Effector memory CD8-positive, alpha-beta T cell (primary cell): ENCODE data around the gene LRP6.
"Not testable (repeated sequence)": the region's sequence is repeated elsewhere in the genome, so short reads cannot be mapped to it uniquely, and the experiment has no call there.

ENCODE experiments used
- ATAC-seq: fragments of 150-1000 bp; cut with Tn5 transposase; replicated peaks from 2 replicates; pipeline ENCODE4 v1.10.0; 2021; ENCODE audit warnings: mild to moderate bottlenecking, moderate library complexity
- DNase-seq, 3 experiments: peaks; one replicate each; pipeline ENCODE4 v3.0.0; 2021
- H3K27ac Mint-ChIP-seq, 2 donors: one replicate each; pipeline ENCODE4 v1.8.0; 2022; ENCODE audit warnings: mild to moderate bottlenecking in 2 of 2, mixed read lengths in 2 of 2, moderate library complexity in 2 of 2
- H3K27me3 Mint-ChIP-seq, 2 donors: one replicate each; pipeline ENCODE4 v1.8.0; 2022; ENCODE audit warnings: mixed read lengths in 2 of 2
- H3K36me3 Mint-ChIP-seq: one replicate; pipeline ENCODE4 v1.8.0; 2022; ENCODE audit warnings: mild to moderate bottlenecking, moderate library complexity, mixed read lengths; ENCODE audit not compliant: insufficient read depth
- H3K4me1 Mint-ChIP-seq, 2 donors: one replicate each; pipeline ENCODE4 v1.8.0; 2022; ENCODE audit warnings: low read depth in 2 of 2, mixed read lengths in 2 of 2
- H3K4me3 Mint-ChIP-seq, 2 donors: one replicate each; pipeline ENCODE4 v1.8.0; 2022; ENCODE audit warnings: mild to moderate bottlenecking in 2 of 2, mixed read lengths in 2 of 2, moderate library complexity in 2 of 2
- H3K9me3 Mint-ChIP-seq, 2 donors: one replicate each; pipeline ENCODE4 v1.8.0; 2022; ENCODE audit warnings: mixed read lengths in 2 of 2
- total RNA-seq, 9 experiments: gene quantifications; one replicate each; lab custom pipeline; 2026; lab: John Stamatoyannopoulos, UW

Gene LRP6
- total RNA-seq, result 0 to 6.4 (median 4.8) reads per million in 9 experiments

GRCh38 chr12:12266873-12267741, at the start of gene LRP6:
TSS of gene LRP6 (minus strand) at chr12:12267044. CDS start at chr12:12266735, 309 bp downstream.
- Mint-ChIP-seq H3K4me1 (peaks cover 12 to 13% of the 10 kb centered on the region in 2 donors), H3K27ac (no peak within 1 kb of the TSS), H3K36me3 (no peaks in the 10 kb centered on the region)

GRCh38 chr12:12315838-12316237, 49.0 kb upstream of the LRP6 start:
- DNase-seq (no peak), ATAC-seq (no peak)
- Mint-ChIP-seq H3K36me3 (no peaks in the 10 kb centered on the region), H3K27ac (no peak overlapping the region), H3K27me3 (peaks cover 27 to 46% of the 10 kb centered on the region in 2 donors), H3K4me3 (no peak overlapping the region), H3K4me1 (peaks cover 0 to 2% of the 10 kb centered on the region in 2 donors), H3K9me3 (no peaks in the 10 kb centered on the region)

More at GRCh38 chr12:12266873-12267741, at the start of gene LRP6:
- ATAC-seq, result peak; percentile 89
- H3K9me3 Mint-ChIP-seq, result no peaks in the 10 kb centered on the region
- peaks cover 56 to 68% of the 10 kb centered on the region in 2 donors for H3K27me3 Mint-ChIP-seq
- H3K4me3 Mint-ChIP-seq, result peak within 1 kb of the TSS; percentile 84 to 86
- peak; percentile 5 to 17 (median 15) for DNase-seq

- H3K4me3 Mint-ChIP-seq, ATAC-seq, H3K9me3 Mint-ChIP-seq, H3K27ac Mint-ChIP-seq, H3K36me3 Mint-ChIP-seq, DNase-seq, H3K4me1 Mint-ChIP-seq: not testable (repeated sequence)
- peaks cover 23 to 42% of the 10 kb centered on the region in 2 donors for H3K27me3 Mint-ChIP-seq
These were observed 43.9 kb upstream of the LRP6 start for GRCh38 chr12:12310695-12311094.

GRCh38 chr12:12305568-12306300, 38.9 kb upstream of the LRP6 start:
- Mint-ChIP-seq H3K36me3 (no peaks in the 10 kb centered on the region), H3K9me3 (no peaks in the 10 kb centered on the region), H3K27me3 (peaks cover 30 to 34% of the 10 kb centered on the region in 2 donors), H3K4me1 (no peaks in the 10 kb centered on the region), H3K27ac (peak overlapping the region in 1 of 2 donors; percentile 32), H3K4me3 (no peak overlapping the region)
- ATAC-seq (no peak), DNase-seq (no peak)

- Mint-ChIP-seq H3K4me1 (no peaks in the 10 kb centered on the region), H3K9me3 (no peaks in the 10 kb centered on the region), H3K36me3 (no peaks in the 10 kb centered on the region), H3K27me3 (peaks cover 30 to 35% of the 10 kb centered on the region in 2 donors), H3K4me3 (no peak overlapping the region), H3K27ac (no peak overlapping the region)
- DNase-seq (no peak), ATAC-seq (no peak)
These were observed 36.1 kb upstream of the LRP6 start for GRCh38 chr12:12302976-12303375.

GRCh38 chr12:12301122-12301521, 34.3 kb upstream of the LRP6 start:
- no peaks in the 10 kb centered on the region for H3K36me3 Mint-ChIP-seq
- H3K4me3 Mint-ChIP-seq, result no peak overlapping the region
- DNase-seq, result no peak
- no peaks in the 10 kb centered on the region for H3K4me1 Mint-ChIP-seq
- H3K27ac Mint-ChIP-seq, result no peak overlapping the region
- H3K9me3 Mint-ChIP-seq, result no peaks in the 10 kb centered on the region
- no peak for ATAC-seq
- peaks cover 38 to 39% of the 10 kb centered on the region in 2 donors for H3K27me3 Mint-ChIP-seq

GRCh38 chr12:12297201-12297830, 30.5 kb upstream of the LRP6 start:
- Mint-ChIP-seq H3K4me1 (no peaks in the 10 kb centered on the region), H3K27me3 (peaks cover 37 to 41% of the 10 kb centered on the region in 2 donors), H3K36me3 (no peaks in the 10 kb centered on the region), H3K27ac (no peak overlapping the region), H3K4me3 (no peak overlapping the region), H3K9me3 (no peaks in the 10 kb centered on the region)
- no peak for DNase-seq
- no peak for ATAC-seq

- ATAC-seq (no peak), DNase-seq (no peak)
- Mint-ChIP-seq H3K9me3 (no peaks in the 10 kb centered on the region), H3K27me3 (peaks cover 23 to 25% of the 10 kb centered on the region in 2 donors), H3K27ac (no peak overlapping the region), H3K4me3 (no peak overlapping the region), H3K4me1 (no peaks in the 10 kb centered on the region), H3K36me3 (no peaks in the 10 kb centered on the region)
These were observed 27.6 kb upstream of the LRP6 start for GRCh38 chr12:12294215-12295005.

GRCh38 chr12:12290206-12290605, 23.4 kb upstream of the LRP6 start:
- Mint-ChIP-seq H3K36me3 (no peaks in the 10 kb centered on the region), H3K9me3 (no peaks in the 10 kb centered on the region), H3K27me3 (peaks cover 36% of the 10 kb centered on the region in 2 donors), H3K27ac (no peak overlapping the region), H3K4me1 (no peaks in the 10 kb centered on the region), H3K4me3 (no peak overlapping the region)
- ATAC-seq (no peak), DNase-seq (no peak)

- no peaks in the 10 kb centered on the region for H3K4me1 Mint-ChIP-seq
- DNase-seq (no peak), ATAC-seq (no peak)
- peaks cover 53 to 54% of the 10 kb centered on the region in 2 donors for H3K27me3 Mint-ChIP-seq
- H3K36me3 Mint-ChIP-seq, result peaks cover 3% of the 10 kb centered on the region
- H3K27ac Mint-ChIP-seq, result no peak overlapping the region
- H3K4me3 Mint-ChIP-seq, result no peak overlapping the region
- H3K9me3 Mint-ChIP-seq, result no peaks in the 10 kb centered on the region
These were observed 19.6 kb upstream of the LRP6 start for GRCh38 chr12:12286441-12286840.

GRCh38 chr12:12282761-12283425, 16.0 kb upstream of the LRP6 start:
- Mint-ChIP-seq H3K4me1 (no peaks in the 10 kb centered on the region), H3K27ac (no peak overlapping the region), H3K36me3 (peaks cover 3% of the 10 kb centered on the region), H3K9me3 (no peaks in the 10 kb centered on the region), H3K27me3 (peaks cover 51 to 59% of the 10 kb centered on the region in 2 donors), H3K4me3 (no peak overlapping the region)
- DNase-seq (no peak), ATAC-seq (no peak)

- no peak for ATAC-seq
- H3K36me3 Mint-ChIP-seq, result peaks cover 3% of the 10 kb centered on the region
- DNase-seq, result no peak
- H3K9me3 Mint-ChIP-seq, result no peaks in the 10 kb centered on the region
- H3K27me3 Mint-ChIP-seq, result peaks cover 44 to 52% of the 10 kb centered on the region in 2 donors
- H3K4me3 Mint-ChIP-seq, result no peak overlapping the region
- no peaks in the 10 kb centered on the region for H3K4me1 Mint-ChIP-seq
- no peak overlapping the region for H3K27ac Mint-ChIP-seq
These were observed 15.4 kb upstream of the LRP6 start for GRCh38 chr12:12282202-12282601.
